Endothelial cell of umbilical vein (primary cell): Measurements from ENCODE around the gene SHISA5.

ENCODE experiments used
- EZH2 ChIP-seq: IDR thresholded peaks from 2 replicates; pipeline ENCODE4 v1.6.1; 2012; ENCODE audit warnings: borderline replicate concordance, low read depth, mild to moderate bottlenecking, moderate library complexity, low read length, inconsistent platforms; ENCODE audit not compliant: severe bottlenecking
- FOS ChIP-seq: IDR thresholded peaks from 2 replicates; pipeline ENCODE4 v1.6.1; 2011; ENCODE audit warnings: mild to moderate bottlenecking, low read length, moderate library complexity, borderline replicate concordance; ENCODE audit not compliant: insufficient read depth
- GATA2 ChIP-seq: IDR thresholded peaks from 2 replicates; pipeline ENCODE4 v1.7.0; 2011; ENCODE audit warnings: low read depth, mild to moderate bottlenecking, moderate library complexity, mixed read lengths, low read length; ENCODE audit not compliant: insufficient read length, insufficient read depth
- MAX ChIP-seq: IDR thresholded peaks from 2 replicates; pipeline ENCODE4 v1.6.1; 2011; ENCODE audit not compliant: insufficient read depth, insufficient read length
- MYC ChIP-seq: IDR thresholded peaks from one replicate; pipeline ENCODE4 v1.6.1; 2011; ENCODE audit warnings: mild to moderate bottlenecking, low read depth, low read length
- POLR2A ChIP-seq: IDR thresholded peaks from 2 replicates; pipeline ENCODE4 v1.6.1; 2012; ENCODE audit warnings: low read depth, mild to moderate bottlenecking, control low read depth, low read length
- POLR2AphosphoS5 ChIP-seq: IDR thresholded peaks from 2 replicates; pipeline ENCODE4 v1.6.1; 2012; ENCODE audit warnings: low read depth, mild to moderate bottlenecking, control low read depth, low read length, moderate library complexity; ENCODE audit not compliant: insufficient read depth
- TF ChIP-seq, protein P1 (sequence below), 2 donors: IDR thresholded peaks; 1 replicate in 1 of 2; 2 replicates in 1 of 2; pipeline ENCODE4 v1.5.1; 2011; ENCODE audit warnings: low read length in 2 of 2, mild to moderate bottlenecking in 2 of 2, moderate library complexity in 2 of 2, control low read depth in 1 of 2, inconsistent platforms in 1 of 2, low read depth in 1 of 2; ENCODE audit not compliant: insufficient read depth in 1 of 2; ENCODE audit errors: extremely low read depth in 1 of 2

DNA sequence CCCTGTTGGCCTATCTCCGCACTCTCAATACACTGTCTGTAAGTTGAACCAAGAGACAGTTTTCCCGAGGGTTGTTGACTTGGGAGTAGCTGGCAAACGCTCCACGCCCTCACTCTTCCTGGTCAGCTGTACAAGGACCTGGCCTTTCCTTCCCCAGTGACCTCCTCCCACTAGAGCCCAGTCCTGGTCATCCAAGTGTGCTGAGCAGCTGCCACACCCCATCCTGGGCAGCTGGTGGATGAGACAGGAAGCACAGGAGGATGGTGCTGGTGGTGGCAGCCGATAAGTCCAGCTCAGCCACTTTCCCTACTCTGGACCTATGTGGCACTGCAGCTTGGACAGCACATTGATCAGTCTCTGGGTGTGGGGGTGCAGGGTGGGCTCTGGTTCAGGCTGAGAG is 32.8 kb upstream of the SHISA5 start:
- TF ChIP-seq, protein P1, sequence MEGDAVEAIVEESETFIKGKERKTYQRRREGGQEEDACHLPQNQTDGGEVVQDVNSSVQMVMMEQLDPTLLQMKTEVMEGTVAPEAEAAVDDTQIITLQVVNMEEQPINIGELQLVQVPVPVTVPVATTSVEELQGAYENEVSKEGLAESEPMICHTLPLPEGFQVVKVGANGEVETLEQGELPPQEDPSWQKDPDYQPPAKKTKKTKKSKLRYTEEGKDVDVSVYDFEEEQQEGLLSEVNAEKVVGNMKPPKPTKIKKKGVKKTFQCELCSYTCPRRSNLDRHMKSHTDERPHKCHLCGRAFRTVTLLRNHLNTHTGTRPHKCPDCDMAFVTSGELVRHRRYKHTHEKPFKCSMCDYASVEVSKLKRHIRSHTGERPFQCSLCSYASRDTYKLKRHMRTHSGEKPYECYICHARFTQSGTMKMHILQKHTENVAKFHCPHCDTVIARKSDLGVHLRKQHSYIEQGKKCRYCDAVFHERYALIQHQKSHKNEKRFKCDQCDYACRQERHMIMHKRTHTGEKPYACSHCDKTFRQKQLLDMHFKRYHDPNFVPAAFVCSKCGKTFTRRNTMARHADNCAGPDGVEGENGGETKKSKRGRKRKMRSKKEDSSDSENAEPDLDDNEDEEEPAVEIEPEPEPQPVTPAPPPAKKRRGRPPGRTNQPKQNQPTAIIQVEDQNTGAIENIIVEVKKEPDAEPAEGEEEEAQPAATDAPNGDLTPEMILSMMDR (IDR thresholded peaks at IDR 0.05; ENCODE audit: extremely low read depth in 1 of 2, insufficient read depth in 1 of 2, low read depth in 1 of 2, low read length in 2 of 2): no peak
- no peak for TF ChIP-seq MYC
- TF ChIP-seq POLR2AphosphoS5: no peak
- TF ChIP-seq POLR2A: no peak
- no peak for TF ChIP-seq EZH2
- TF ChIP-seq FOS: no peak
- no peak for TF ChIP-seq GATA2
- TF ChIP-seq MAX: no peak
